ENCODE results near the gene ACTG1. TPM values are rescaled to one million over a fixed set of nuclear protein-coding genes. Genes with fewer than 3 reads are reported as not detected.

ACTG1 gene
- total RNA-seq, 1 donor from 2014 or later, result 4,184 TPM

- Mint-ChIP-seq H3K36me3 (ENCODE audit: low read depth, unreplicated experiment) (peaks cover 35% of the 10 kb centered on the region), H3K4me1 (ENCODE audit: unreplicated experiment) (peaks cover 27% of the 10 kb centered on the region), H3K4me3 (ENCODE audit: unreplicated experiment) (peak overlapping the region; percentile 99), H3K27me3 (ENCODE audit: unreplicated experiment) (peaks cover 25% of the 10 kb centered on the region), H3K9me3 (ENCODE audit: unreplicated experiment) (no peaks in the 10 kb centered on the region), H3K27ac (ENCODE audit: unreplicated experiment) (peak overlapping the region; percentile 78)
- no peak for TF ChIP-seq CTCF (IDR thresholded peaks at IDR 0.05; ENCODE audit: unreplicated experiment)
- no peak for DNase-seq (ENCODE audit: low spot score)
These were observed 2.4 kb downstream of the ACTG1 start for GRCh38 chr17:81509972-81510784.

DNA sequence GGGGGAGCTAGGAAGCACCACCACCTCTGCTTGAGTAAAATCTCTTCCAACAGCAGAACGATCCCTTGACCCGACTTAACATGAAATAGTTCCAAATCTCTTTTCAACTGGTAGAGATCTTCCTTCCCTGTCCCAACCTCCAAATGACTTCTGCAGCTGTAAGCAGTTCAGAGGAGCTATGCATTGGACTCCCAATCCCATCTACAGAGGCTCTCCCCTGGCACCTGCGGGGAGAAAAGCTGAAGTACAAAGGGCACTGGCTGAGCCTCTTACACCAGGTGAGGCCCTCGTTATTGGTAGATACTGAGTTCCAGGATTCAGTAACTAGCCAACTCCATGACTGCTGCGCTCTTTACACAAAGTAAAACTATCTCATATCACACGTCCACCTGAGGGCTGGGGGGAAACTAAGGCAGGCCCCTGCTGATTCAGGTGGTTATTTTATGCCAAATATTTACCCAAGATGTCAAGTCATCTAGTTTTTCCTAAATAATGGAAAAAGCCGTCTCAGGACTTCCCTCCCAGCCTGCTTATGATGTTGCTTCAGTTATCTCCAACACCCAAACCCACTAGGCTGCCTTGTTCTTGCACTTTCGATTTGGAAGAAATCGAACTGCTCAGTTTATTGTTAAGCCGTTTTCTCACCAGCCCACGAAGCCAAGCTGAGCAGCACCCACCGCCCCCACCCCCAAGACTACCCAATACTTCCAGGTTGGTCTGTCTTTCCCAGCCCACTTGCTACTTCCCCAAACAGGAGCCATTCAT lies 3.2 kb downstream of the ACTG1 start:
- no peak for TF ChIP-seq CTCF (IDR thresholded peaks at IDR 0.05; ENCODE audit: unreplicated experiment)
- H3K4me3 Mint-ChIP-seq (ENCODE audit: unreplicated experiment), result peak overlapping the region; percentile 99
- H3K36me3 Mint-ChIP-seq (ENCODE audit: low read depth, unreplicated experiment), result peaks cover 35% of the 10 kb centered on the region
- H3K27ac Mint-ChIP-seq (ENCODE audit: unreplicated experiment), result peak overlapping the region; percentile 78
- peaks cover 27% of the 10 kb centered on the region for H3K4me1 Mint-ChIP-seq (ENCODE audit: unreplicated experiment)
- peaks cover 23% of the 10 kb centered on the region for H3K27me3 Mint-ChIP-seq (ENCODE audit: unreplicated experiment)
- no peaks in the 10 kb centered on the region for H3K9me3 Mint-ChIP-seq (ENCODE audit: unreplicated experiment)
- no peak for DNase-seq (ENCODE audit: low spot score)

GRCh38 chr17:81508639-81509206 lies 3.9 kb downstream of the ACTG1 start:
- peaks cover 23% of the 10 kb centered on the region for H3K27me3 Mint-ChIP-seq (ENCODE audit: unreplicated experiment)
- peaks cover 27% of the 10 kb centered on the region for H3K4me1 Mint-ChIP-seq (ENCODE audit: unreplicated experiment)
- no peak for TF ChIP-seq CTCF (IDR thresholded peaks at IDR 0.05; ENCODE audit: unreplicated experiment)
- no peak overlapping the region for H3K27ac Mint-ChIP-seq (ENCODE audit: unreplicated experiment)
- H3K4me3 Mint-ChIP-seq (ENCODE audit: unreplicated experiment), result peak overlapping the region; percentile 99
- H3K9me3 Mint-ChIP-seq (ENCODE audit: unreplicated experiment), result no peaks in the 10 kb centered on the region
- no peak for DNase-seq (ENCODE audit: low spot score)
- H3K36me3 Mint-ChIP-seq (ENCODE audit: low read depth, unreplicated experiment), result peaks cover 35% of the 10 kb centered on the region

DNA sequence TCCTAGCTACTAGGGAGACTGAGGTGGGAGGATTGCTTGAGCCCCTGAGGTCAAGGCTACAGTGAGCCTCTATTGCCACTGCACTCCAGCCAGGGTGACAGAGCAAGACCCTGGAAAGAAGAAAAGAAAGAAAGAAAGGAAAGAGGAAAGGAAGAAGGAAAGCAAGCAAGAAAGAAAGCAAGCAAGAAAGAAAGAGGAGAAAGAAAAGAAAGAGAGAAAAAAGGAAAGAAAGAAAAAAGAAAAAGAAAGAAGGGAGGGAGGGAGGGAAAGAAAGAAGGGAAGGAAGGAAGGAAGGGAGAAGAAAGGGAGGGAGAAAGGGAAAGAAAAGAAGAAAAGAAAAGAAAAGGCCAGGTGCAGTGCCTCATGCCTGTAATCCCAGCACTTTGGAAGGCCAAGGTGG lies 9.0 kb downstream of the ACTG1 start:
- Mint-ChIP-seq H3K9me3 (ENCODE audit: unreplicated experiment) (no peaks in the 10 kb centered on the region), H3K36me3 (ENCODE audit: low read depth, unreplicated experiment) (no peaks in the 10 kb centered on the region), H3K27ac (ENCODE audit: unreplicated experiment) (no peak overlapping the region), H3K4me3 (ENCODE audit: unreplicated experiment) (no peak overlapping the region), H3K4me1 (ENCODE audit: unreplicated experiment) (no peaks in the 10 kb centered on the region), H3K27me3 (ENCODE audit: unreplicated experiment) (peaks cover 4% of the 10 kb centered on the region)
- DNase-seq (ENCODE audit: low spot score), result no peak
- TF ChIP-seq CTCF (IDR thresholded peaks at IDR 0.05; ENCODE audit: unreplicated experiment), result no peak
